Right cardiac atrium (tissue), 5 donors: Measurements from ENCODE around the gene MRPL17. TPM values are rescaled to one million over a fixed set of nuclear protein-coding genes. Genes with fewer than 3 reads are reported as not detected.
A peak's percentile ranks its signal among the peaks of the same experiment; 100 is the strongest.
"Not testable (repeated sequence)": the region's sequence is repeated elsewhere in the genome, so short reads cannot be mapped to it uniquely, and the experiment has no call there.

Experiments
- ATAC-seq, 2 donors: fragments of 200-7000 bp; cut with Tn5 transposase; one replicate each; pipeline versions ENCODE4 v1.8.0 to v1.9.1; 2020; ENCODE audit warnings: moderate library complexity in 2 of 2, mild to moderate bottlenecking in 1 of 2
- DNase-seq, 3 donors: peaks; one replicate each; pipeline ENCODE4 v3.0.0-alpha.2; 2020
- H3K27ac ChIP-seq: one replicate; pipeline ENCODE4 v1.5.1; 2013; ENCODE audit warnings: mild to moderate bottlenecking, low read length, control low read depth, moderate library complexity
- H3K27me3 ChIP-seq: one replicate; pipeline ENCODE4 v1.6.1; 2013; ENCODE audit not compliant: control insufficient read depth, insufficient read depth
- H3K4me1 ChIP-seq: one replicate; pipeline ENCODE4 v1.6.1; 2013; ENCODE audit warnings: low read length; ENCODE audit not compliant: control insufficient read depth, insufficient read depth
- H3K4me3 ChIP-seq: one replicate; pipeline ENCODE4 v1.5.1; 2013; ENCODE audit warnings: low read length, control low read depth
- H3K9me3 ChIP-seq: one replicate; pipeline ENCODE4 v1.6.1; 2013; ENCODE audit warnings: low read length; ENCODE audit not compliant: control insufficient read depth
- WGBS: extraction: QIAGEN DNeasy Blood & Tissue Kit; methylation state at CpG from one replicate; pipeline ENCODE4 v1.1.7; 2013; 5-methylcytosine and 5-hydroxymethylcytosine counted together
- intact Hi-C, 4 donors: fragments of 100-400 bp; cut with DNase I; formaldehyde crosslinking; loops; one replicate each; pipeline versions ENCODE4 v1.11.0 to v1.14.0; 2022 to 2023
- long read RNA-seq, 4 donors: library from polyadenylated mRNA; unstranded; transcript quantifications; one replicate each; pipeline ENCODE4 v2.0.0, GENCODE V29; 2020 to 2021
- polyA plus RNA-seq: library from polyadenylated mRNA; stranded (reverse); fragments of 200-250 nt; gene quantifications from one replicate; pipeline ENCODE4 v1.2.3, GENCODE V29; 2013
- total RNA-seq, 4 donors: library from RNA; stranded (reverse); fragmentation: NEBNext Ultra II Directional; extraction: Animal tissue kit (Norgen Biotek cat#: 25700); gene quantifications; one replicate each; pipeline ENCODE4 v1.2.1, GENCODE V29; 2021
- donor health status: healthy with polysubstance abuse.
- donor health status: DM: no; HTN: yes; CAD: no.
- donor health status: DM: no; HTN: no; CAD: no.
- donor health status: DM: no; HTN: yes; CAD: no; lungs with severe emphysema.
- donor health status: DM: yes; HTN: yes; CAD: no.

MRPL17 gene
- 10 to 100 TPM; 36.7 to 45.1 (median 41.9) TPM for total RNA-seq
- 44.7 TPM for polyA plus RNA-seq
- long read RNA-seq, donor 1, transcript MRPL17-201 (3 exons, 1,969 nt), result major isoform, 32 of 33 reads
- long read RNA-seq, donor 1, partial matches to known transcripts, result 0 of 33 reads
- long read RNA-seq, donor 1, other reads (novel, unspliced or antisense), result 1 of 33 reads
- long read RNA-seq, donor 2, transcript MRPL17-201 (3 exons, 1,969 nt), result major isoform, 27 of 29 reads
- long read RNA-seq, donor 2, partial matches to known transcripts, result 0 of 29 reads
- long read RNA-seq, donor 2, other reads (novel, unspliced or antisense), result 0 of 29 reads
- long read RNA-seq, donor 3, transcript MRPL17-201 (3 exons, 1,969 nt), result major isoform, 23 of 29 reads
- long read RNA-seq, donor 3, partial matches to known transcripts, result 0 of 29 reads
- long read RNA-seq, donor 3, other reads (novel, unspliced or antisense), result 4 of 29 reads
- long read RNA-seq, donor 4, transcript MRPL17-201 (3 exons, 1,969 nt), result major isoform, 10 of 10 reads
- long read RNA-seq, donor 4, partial matches to known transcripts, result 0 of 10 reads
- long read RNA-seq, donor 4, other reads (novel, unspliced or antisense), result 0 of 10 reads

GRCh38 chr11:6682936-6683861 is at the start of gene MRPL17:
TSS of gene MRPL17 (minus strand) at chr11:6683340. CDS start at chr11:6683296, 44 bp downstream.
- DNase-seq (peak; percentile 99 to 100 (median 99)), ATAC-seq (peak; percentile 97 to 98)
- intact Hi-C loops, result loop anchor here (2.0 to 10.0 kb wide), 5 partner anchors 70 to 156 kb away; partner anchors contain the start of genes TAF10 (in 3 of the 4), ILK (in 1 of the 4) and RRP8 (in 1 of the 4)
- no peaks in the 10 kb centered on the region for H3K27me3 ChIP-seq
- H3K27ac ChIP-seq, result peak within 1 kb of the TSS; percentile 76
- H3K9me3 ChIP-seq, result no peaks in the 10 kb centered on the region
- peak within 1 kb of the TSS; percentile 56 for H3K4me3 ChIP-seq
- no peaks in the 10 kb centered on the region for H3K4me1 ChIP-seq
- under 1% methylated on average over 70 of the region's 70 CpGs for WGBS

DNA sequence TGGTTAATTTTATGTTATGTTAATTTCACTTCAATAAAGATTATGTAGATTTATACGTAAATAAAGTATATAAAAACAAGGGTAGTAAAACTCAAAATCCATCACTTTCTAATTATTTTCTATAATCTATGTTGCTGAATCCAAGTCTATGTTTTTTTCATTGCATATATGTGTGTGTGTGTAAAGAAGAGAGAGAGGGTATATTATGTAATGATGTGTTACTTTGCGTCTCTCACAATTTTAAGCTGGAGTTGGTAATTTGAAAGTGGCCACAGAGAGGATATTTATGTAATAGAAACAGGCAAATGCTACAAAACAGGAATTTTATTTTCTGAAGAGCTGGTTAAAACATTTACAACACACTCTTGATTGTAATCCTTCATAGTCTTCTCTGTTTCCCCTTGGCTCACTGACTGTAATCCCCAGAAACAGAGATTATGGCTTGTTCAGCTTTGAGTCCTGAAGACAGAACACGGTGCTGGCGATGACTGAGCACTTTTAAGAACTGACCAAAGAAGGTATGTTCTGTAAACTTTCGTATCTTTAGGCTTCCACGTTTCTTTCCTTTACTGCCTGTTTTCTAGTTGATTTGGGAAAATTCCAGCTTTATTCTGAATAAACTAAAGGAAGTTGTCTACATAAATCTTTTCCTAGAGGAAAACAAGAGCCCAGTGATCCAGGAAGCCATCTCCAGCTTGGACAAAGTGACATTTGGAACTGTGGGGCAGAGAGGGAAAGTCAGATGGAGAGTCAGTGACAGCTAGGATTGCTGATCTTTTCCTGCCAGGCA is 45.0 kb upstream of the MRPL17 start:
- intact Hi-C loops, result no loop called here
- Histone ChIP-seq H3K27me3 (no peaks in the 10 kb centered on the region), H3K9me3 (no peaks in the 10 kb centered on the region), H3K27ac (no peak overlapping the region), H3K4me3 (peak overlapping the region; percentile 18), H3K4me1 (no peaks in the 10 kb centered on the region)
- no peak for ATAC-seq
- DNase-seq, result no peak
- 39% methylated on average over 6 of the region's 6 CpGs for WGBS

GRCh38 chr11:6725386-6725896 is 42.3 kb upstream of the MRPL17 start:
- Histone ChIP-seq H3K4me3 (no peak overlapping the region), H3K4me1 (no peaks in the 10 kb centered on the region), H3K27me3 (no peaks in the 10 kb centered on the region), H3K9me3 (no peaks in the 10 kb centered on the region), H3K27ac (no peak overlapping the region)
- ATAC-seq (peak; percentile 64 to 74), DNase-seq (no peak)
- 48% methylated on average over 2 of the region's 2 CpGs for WGBS
- intact Hi-C loops, result no loop called here

DNA sequence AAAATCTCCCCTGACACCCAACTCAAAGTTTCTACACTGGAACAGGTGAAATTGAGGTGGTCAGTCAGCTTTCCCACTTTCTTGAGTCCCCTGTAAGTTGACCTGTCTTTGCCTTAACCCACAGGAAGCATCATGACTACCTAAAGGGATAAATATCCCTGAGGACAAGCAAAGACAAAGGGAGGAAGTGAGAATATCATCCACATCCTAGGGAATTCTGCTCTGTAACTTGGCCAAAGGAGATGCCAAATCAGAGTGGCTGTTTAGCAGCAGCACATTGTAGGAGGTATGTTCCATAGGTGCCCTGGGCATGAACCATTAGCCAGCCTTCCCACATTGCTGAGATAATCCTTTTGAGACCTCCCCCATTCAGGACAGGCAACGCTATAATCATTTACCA is 40.9 kb upstream of the MRPL17 start:
- Histone ChIP-seq H3K27me3 (no peaks in the 10 kb centered on the region), H3K4me1 (no peaks in the 10 kb centered on the region), H3K9me3 (no peaks in the 10 kb centered on the region), H3K27ac (no peak overlapping the region), H3K4me3 (no peak overlapping the region)
- 81% methylated on average over 1 of the region's 1 CpG for WGBS
- DNase-seq (no peak), ATAC-seq (no peak)
- intact Hi-C loops, result no loop called here

- ATAC-seq, result peak in 1 of 2 donors; percentile 16
Observed at GRCh38 chr11:6721343-6721742, 38.2 kb upstream of the MRPL17 start.

GRCh38 chr11:6719576-6719975 is 36.4 kb upstream of the MRPL17 start:
- WGBS, result 42% methylated on average over 1 of the region's 1 CpG

More at GRCh38 chr11:6721343-6721742, 38.2 kb upstream of the MRPL17 start:
- no peaks in the 10 kb centered on the region for H3K4me1 ChIP-seq
- intact Hi-C loops, result no loop called here
- H3K9me3 ChIP-seq, result no peaks in the 10 kb centered on the region
- no peak for DNase-seq
- WGBS, result 88% methylated on average over 1 of the region's 1 CpG
- H3K27ac ChIP-seq, result no peak overlapping the region
- H3K27me3 ChIP-seq, result no peaks in the 10 kb centered on the region
- no peak overlapping the region for H3K4me3 ChIP-seq

DNA sequence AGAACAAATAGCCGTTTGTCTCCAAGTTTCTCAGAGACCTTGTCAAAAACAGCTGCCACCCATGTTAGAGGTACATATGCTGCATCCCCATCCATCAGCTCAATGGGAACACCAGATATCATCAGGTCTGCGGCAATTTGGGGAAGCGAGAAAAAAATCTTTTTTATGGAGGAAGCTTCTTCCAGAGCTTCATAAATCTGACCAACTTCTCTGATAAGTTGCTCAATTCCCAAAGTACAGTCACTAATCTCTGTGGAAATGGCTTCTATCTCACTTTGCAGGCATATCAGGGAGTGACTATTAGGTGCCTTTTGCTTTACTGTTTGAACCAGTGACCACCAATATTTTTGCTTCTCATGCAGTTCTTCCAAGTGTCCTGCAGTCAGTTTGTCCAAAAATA is 34.3 kb upstream of the MRPL17 start:
- no peaks in the 10 kb centered on the region for H3K4me1 ChIP-seq
- ATAC-seq, result no peak

More at GRCh38 chr11:6719576-6719975, 36.4 kb upstream of the MRPL17 start:
- Histone ChIP-seq H3K4me1 (no peaks in the 10 kb centered on the region), H3K9me3 (no peaks in the 10 kb centered on the region), H3K27me3 (no peaks in the 10 kb centered on the region), H3K27ac (no peak overlapping the region), H3K4me3 (no peak overlapping the region)
- ATAC-seq, result peak in 1 of 2 donors; percentile 14
- intact Hi-C loops, result loop anchor here in 1 of 4 donors (10.0 kb wide), 1 partner anchor 325 kb away; the partner anchor contains the start of gene SMPD1
- DNase-seq, result no peak

GRCh38 chr11:6711552-6711951 is 28.4 kb upstream of the MRPL17 start:
- H3K4me3 ChIP-seq, H3K9me3 ChIP-seq: not testable (repeated sequence)
- intact Hi-C loops, result loop anchor here in 1 of 4 donors (10.0 kb wide), 1 partner anchor 317 kb away; the partner anchor contains the start of gene SMPD1

More for the DNA sequence above, 34.3 kb upstream of the MRPL17 start:
- DNase-seq, result no peak
- intact Hi-C loops, result loop anchor here in 1 of 4 donors (10.0 kb wide), 1 partner anchor 323 kb away; the partner anchor contains the start of gene SMPD1
- Histone ChIP-seq H3K27me3 (no peaks in the 10 kb centered on the region), H3K4me3 (no peak overlapping the region), H3K9me3 (no peaks in the 10 kb centered on the region), H3K27ac (no peak overlapping the region)
- 91% methylated on average over 3 of the region's 3 CpGs for WGBS

DNA sequence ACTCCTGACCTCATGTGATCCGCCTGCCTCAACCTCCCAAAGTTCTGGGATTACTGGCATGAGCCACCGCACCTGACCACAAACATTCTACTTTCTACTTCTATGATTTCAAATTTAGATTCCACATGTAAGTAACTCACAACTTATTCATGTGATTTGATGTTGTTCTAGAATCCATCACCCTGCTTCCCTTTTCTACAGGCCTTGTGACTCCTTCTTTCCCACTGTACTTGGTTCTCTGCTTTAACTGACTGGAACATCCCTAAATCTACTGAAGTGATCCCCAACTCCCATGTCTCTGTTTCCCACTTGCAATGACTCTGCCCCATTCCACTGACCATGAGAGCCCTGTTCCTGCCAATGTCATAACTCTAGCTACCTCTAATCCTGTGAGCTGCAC is 25.7 kb upstream of the MRPL17 start:
- Histone ChIP-seq H3K4me1 (no peaks in the 10 kb centered on the region), H3K9me3 (no peaks in the 10 kb centered on the region), H3K27ac (no peak overlapping the region), H3K27me3 (no peaks in the 10 kb centered on the region), H3K4me3 (no peak overlapping the region)
- intact Hi-C loops, result loop anchor here in 1 of 4 donors (10.0 kb wide), 1 partner anchor 174 kb away; no protein-coding TSS in a partner anchor
- WGBS, result 94% methylated on average over 2 of the region's 2 CpGs
- ATAC-seq (no peak), DNase-seq (no peak)

More at GRCh38 chr11:6711552-6711951, 28.4 kb upstream of the MRPL17 start:
- not testable (repeated sequence) for H3K4me1 ChIP-seq, H3K27ac ChIP-seq, ATAC-seq, H3K27me3 ChIP-seq
- peak in 2 of 3 donors; percentile 37 to 70 for DNase-seq
- 90% methylated on average over 7 of the region's 7 CpGs for WGBS
